HG02938 (cell line): Measurements from ENCODE around the gene ADGRG2.
"Not testable (repeated sequence)": the region's sequence is repeated elsewhere in the genome, so short reads cannot be mapped to it uniquely, and the experiment has no call there.

ENCODE experiments used
- ATAC-seq: cut with Tn5 transposase; IDR thresholded peaks from one replicate; pipeline ENCODE4 v1.9.1; 2021; ENCODE audit warnings: mild to moderate bottlenecking, moderate library complexity; ENCODE audit not compliant: unreplicated experiment

The ADGRG2 gene

GRCh38 chrX:19089555-19090040 is 32.7 kb downstream of the ADGRG2 start:
- ATAC-seq = no peak

GRCh38 chrX:19086102-19086772 is 36.0 kb downstream of the ADGRG2 start:
- no peak for ATAC-seq

DNA sequence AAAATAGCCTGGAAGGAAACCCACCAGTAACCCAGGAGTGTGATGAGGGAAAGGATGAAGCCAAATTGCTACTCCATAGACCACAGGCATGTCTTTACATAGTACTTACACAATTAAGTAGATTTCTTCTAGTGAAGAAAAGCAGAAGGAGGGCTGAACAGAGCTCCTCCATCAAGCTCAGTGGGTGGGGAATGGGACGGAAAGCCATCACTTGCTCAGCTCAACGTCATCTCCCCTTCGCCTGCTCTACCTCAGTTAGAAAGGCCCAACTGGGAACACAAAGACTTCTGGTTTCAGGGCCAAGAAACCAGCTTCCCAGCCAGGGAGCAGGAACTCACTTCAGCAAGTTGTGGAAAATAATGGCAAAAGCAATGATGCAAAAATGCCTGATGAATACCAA is 36.6 kb downstream of the ADGRG2 start:
- no peak for ATAC-seq

GRCh38 chrX:19075754-19076153 is 46.5 kb downstream of the ADGRG2 start:
- ATAC-seq = no peak

- no peak for ATAC-seq
Observed at GRCh38 chrX:19072372-19072771, 49.9 kb downstream of the ADGRG2 start.

GRCh38 chrX:19070555-19070994 is 51.7 kb downstream of the ADGRG2 start:
- ATAC-seq = no peak

DNA sequence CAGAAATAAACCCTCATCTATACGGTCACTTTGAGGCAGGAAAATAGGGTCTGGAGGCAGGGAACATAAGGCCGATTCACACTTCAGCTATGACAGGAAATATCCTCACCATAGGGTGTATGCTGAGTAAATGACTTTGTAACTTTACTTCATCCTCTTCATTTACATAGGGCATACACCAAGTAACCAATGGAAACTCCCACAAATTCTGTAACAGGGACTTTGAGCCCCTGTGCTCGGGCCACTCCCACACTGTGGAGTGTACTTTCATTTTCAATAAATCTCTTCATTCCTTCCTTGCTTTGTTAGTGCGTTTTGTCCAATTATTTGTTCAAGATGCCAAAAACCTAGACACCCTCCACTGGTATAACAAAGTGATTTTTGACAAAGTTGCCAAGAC is 55.3 kb downstream of the ADGRG2 start:
- ATAC-seq = not testable (repeated sequence)

GRCh38 chrX:19065535-19065934 is 56.7 kb downstream of the ADGRG2 start:
- no peak for ATAC-seq

DNA sequence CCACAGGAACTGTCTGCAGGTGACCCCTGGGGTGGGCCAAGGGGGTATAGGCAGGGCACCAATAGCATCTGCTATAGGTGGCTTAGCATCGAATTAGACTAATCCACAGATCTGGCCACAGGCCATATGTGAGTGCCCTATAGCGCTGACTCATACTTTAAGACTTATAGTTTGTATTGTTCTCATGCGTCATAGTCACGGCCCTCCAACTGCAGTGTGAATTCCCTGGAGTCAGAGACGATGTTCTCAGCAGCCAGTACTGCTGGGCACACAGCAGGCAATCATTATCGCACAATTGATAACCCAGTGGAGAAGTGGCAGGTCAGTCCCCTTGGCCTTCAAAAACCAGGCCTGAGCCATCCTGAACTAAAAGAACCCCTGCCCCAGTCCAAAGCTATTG is 58.1 kb downstream of the ADGRG2 start:
- no peak for ATAC-seq

GRCh38 chrX:19063030-19063429 is 59.2 kb downstream of the ADGRG2 start:
- ATAC-seq = no peak

DNA sequence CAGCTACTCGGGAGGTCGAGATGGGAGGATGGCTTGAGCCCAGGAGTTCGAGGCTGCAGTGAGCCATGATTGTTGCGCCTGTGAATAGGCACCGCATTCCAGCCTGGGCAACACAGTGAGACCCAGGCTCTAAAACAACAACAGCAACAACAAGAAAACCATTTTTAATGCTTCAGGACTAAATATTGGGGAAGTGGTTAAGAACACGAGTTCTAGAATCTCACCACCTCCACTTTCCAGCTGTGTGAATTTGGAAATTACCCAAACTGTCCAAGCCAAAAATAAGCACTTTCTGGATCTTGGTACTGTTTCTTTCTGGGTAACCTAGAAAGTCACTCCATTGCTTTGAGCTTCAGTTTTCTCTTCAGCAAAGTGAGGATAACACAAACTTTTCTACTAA is 63.2 kb downstream of the ADGRG2 start:
- no peak for ATAC-seq

DNA sequence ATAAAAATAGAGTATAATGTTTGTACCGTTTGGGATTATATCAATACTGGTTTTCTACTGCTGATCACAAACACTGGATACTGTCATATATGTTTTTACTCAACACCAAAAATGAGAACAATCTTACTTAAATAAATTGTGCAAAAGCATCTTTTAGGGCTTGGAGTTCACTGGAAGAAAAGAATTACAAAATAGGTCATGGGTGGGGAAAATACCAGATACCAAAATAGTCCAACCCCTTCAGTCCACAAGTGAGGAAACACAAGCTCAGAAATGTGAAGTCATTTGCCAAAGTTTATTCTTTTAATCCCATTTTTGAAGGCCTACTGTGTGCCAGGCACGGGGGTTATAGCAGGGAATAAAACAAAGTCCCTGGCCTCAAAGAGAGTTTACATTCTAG is 64.4 kb downstream of the ADGRG2 start:
- no peak for ATAC-seq

GRCh38 chrX:19049110-19049509 is 73.2 kb downstream of the ADGRG2 start:
- no peak for ATAC-seq

GRCh38 chrX:19046343-19047215 is 75.7 kb downstream of the ADGRG2 start:
- ATAC-seq = no peak

- ATAC-seq = no peak
Observed at GRCh38 chrX:19040373-19040772, 81.9 kb downstream of the ADGRG2 start.

DNA sequence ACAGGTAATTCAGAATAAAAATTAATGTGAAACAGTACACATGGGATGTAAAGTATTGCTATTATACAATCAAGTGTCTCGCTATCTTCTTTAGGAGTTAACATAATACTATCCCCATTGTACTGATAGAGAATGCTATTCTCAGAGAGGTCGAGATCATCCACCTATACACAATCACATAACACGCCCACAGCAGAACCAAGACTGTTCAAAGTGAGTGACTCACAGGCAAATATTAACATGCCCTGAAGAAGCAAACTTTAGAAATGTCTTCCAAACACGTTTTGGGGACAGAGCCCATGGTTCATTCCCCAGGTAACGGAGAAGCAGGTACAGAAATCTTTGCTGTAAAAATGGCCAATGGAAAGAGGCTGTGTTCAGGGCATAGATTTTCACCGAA is 88.2 kb downstream of the ADGRG2 start:
- no peak for ATAC-seq

GRCh38 chrX:19030805-19031204 is 91.5 kb downstream of the ADGRG2 start:
- ATAC-seq = no peak

GRCh38 chrX:19028560-19028959 is 93.7 kb downstream of the ADGRG2 start:
- no peak for ATAC-seq

DNA sequence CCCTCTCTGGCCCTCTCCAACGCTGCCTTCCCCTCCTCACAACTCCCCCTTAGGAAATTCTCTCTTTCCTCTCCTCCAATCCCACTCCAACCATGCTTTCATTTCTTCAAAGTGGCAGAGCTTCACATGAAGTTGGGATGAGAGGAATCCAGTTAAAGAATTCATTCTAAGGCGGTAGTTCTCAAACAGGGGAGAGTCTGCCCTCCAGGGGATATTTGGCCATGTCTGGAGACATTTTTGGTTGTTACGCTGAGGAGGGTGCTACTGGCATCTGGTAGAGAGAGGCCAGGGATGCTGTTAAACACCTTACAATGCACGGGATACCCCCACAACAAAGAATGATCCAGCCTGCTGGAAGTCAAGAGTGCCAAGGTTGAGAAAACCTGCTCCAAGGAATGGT is 97.9 kb downstream of the ADGRG2 start:
- ATAC-seq = no peak

DNA sequence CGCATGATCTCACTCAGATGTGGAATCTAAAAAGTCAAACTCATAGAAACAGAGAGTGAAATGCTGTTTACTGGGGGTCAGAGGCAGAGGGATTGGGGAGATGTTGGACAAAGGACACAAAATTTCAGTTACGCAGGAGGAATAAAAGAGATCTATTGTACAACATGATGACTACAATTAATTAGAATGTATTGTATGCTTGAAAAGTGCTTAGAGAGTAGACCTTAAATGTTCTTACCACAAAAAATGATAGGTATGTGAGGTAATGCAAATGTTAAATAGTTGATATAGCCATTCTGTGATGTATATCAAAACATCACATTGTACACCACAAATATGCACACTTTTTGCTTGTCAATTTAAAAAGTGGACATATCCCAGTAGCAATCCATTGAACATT is 102.3 kb downstream of the ADGRG2 start:
- ATAC-seq = no peak

DNA sequence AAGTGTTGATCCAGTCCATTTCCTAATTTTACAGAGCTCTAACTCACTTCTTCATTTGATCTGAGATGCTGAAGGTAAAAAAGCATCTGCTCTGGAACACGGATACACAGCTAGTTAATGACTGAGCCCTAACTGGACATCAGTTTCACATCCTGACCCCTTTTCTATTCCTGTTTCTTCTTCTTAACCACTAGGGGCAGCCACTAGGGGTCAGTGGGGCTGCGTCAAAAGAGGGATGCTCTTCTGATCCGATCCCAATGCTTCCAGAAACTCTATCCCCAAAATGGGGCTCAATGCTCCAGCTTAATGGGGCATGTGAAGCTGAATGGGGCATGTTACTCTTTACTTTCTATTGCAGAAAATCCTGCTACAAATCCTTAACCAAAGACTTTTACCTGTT is 105.0 kb downstream of the ADGRG2 start:
- no peak for ATAC-seq

DNA sequence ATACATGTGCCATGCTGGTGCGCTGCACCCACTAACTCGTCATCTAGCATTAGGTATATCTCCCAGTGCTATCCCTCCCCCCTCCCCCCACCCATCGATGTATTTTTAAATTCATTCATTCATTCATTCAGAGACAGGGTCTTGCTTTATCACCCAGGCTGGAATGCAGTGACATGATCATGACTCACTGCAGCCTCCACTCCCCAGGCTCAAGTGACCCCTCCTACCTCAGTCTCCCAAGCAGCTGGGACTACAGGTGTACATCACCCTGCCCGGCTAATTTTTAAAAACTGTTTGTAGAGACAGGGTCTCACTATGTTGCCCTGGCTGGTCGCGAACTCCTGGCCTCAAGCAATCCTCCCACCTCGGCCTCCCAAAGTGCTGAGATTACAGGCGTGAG is 105.7 kb downstream of the ADGRG2 start:
- not testable (repeated sequence) for ATAC-seq
